GM12801 (cell line): Measurements from ENCODE around the gene KMT5B.

Source experiments
- CTCF ChIP-seq: IDR thresholded peaks from one replicate; pipeline ENCODE4 v1.5.1; 2011; ENCODE audit warnings: control low read depth; ENCODE audit not compliant: insufficient read length; ENCODE audit errors: extremely low read depth

Gene KMT5B

GRCh38 chr11:68135161-68135560 lies 77.9 kb downstream of the KMT5B start:
- no peak for TF ChIP-seq CTCF

- no peak for TF ChIP-seq CTCF
Measured at GRCh38 chr11:68133761-68134160, 79.3 kb downstream of the KMT5B start.

- no peak for TF ChIP-seq CTCF
Measured at GRCh38 chr11:68130121-68130520, 83.0 kb downstream of the KMT5B start.

GRCh38 chr11:68128682-68129327 lies 84.3 kb downstream of the KMT5B start:
- no peak for TF ChIP-seq CTCF

GRCh38 chr11:68127714-68128681 lies 85.1 kb downstream of the KMT5B start:
- TF ChIP-seq CTCF: no peak

GRCh38 chr11:68125164-68125563 lies 87.9 kb downstream of the KMT5B start:
- TF ChIP-seq CTCF: no peak

GRCh38 chr11:68122936-68123539 lies 90.1 kb downstream of the KMT5B start:
- TF ChIP-seq CTCF: no peak
